ENCODE data around the gene CPEB2.

The CPEB2 gene

GRCh38 chr4:15001869-15002658, at the start of gene CPEB2:
TSS of gene CPEB2 (plus strand) at chr4:15002481. CDS start at chr4:15002674, 193 bp downstream.
- no peak for DNase-seq

- DNase-seq: no peak
Observed at GRCh38 chr4:14958436-14958835, 43.8 kb upstream of the CPEB2 start.

GRCh38 chr4:14961292-14961691, 41.0 kb upstream of the CPEB2 start:
- no peak for DNase-seq

DNA sequence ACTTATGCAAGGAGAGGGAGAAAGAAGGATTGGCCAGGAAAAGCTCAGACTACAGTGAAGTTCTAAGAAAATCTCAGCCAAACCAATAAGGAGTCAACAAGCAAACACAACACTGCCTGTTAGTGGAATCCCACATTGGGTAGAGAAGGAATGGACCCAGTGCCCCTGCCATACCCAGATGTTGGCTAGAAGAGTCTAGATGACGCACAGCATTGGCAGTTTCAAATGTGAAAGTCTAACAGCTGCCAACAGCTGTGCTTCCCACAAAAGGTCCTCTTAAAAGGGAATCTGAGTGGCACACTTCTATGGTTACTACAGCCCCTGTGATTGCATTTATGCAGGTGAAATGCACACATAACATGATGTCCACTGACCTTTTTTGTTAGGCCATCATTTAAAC, 37.2 kb upstream of the CPEB2 start:
- no peak for DNase-seq

- DNase-seq: no peak
Observed at GRCh38 chr4:14967982-14968381, 34.3 kb upstream of the CPEB2 start.

- DNase-seq: no peak
Observed at GRCh38 chr4:14977830-14978229, 24.5 kb upstream of the CPEB2 start.

- no peak for DNase-seq
Observed at GRCh38 chr4:14984448-14984847, 17.8 kb upstream of the CPEB2 start.

DNA sequence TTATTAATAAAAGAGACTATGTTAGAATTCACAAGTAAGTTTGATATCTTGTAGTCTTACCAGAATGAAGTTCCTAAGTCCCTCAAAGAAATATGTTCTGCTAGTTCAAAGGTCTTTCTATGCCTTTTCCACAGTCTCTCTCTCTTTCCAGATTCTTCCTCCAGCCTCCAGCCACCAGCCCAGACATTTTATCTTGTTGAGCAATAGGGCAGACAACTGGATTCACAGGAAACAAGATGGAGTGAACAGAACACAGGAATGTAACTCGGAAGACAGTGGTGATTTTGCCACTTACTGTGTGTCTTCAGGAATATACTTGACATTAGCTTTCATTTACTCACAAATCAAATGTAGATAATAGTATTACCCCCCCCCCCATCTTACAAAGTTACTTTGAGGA, 17.1 kb upstream of the CPEB2 start:
- DNase-seq: no peak

GRCh38 chr4:14985843-14986242, 16.4 kb upstream of the CPEB2 start:
- no peak for DNase-seq

- no peak for DNase-seq
Observed at GRCh38 chr4:14987054-14987453, 15.2 kb upstream of the CPEB2 start.

- DNase-seq: no peak
Observed at GRCh38 chr4:14990484-14990883, 11.8 kb upstream of the CPEB2 start.

DNA sequence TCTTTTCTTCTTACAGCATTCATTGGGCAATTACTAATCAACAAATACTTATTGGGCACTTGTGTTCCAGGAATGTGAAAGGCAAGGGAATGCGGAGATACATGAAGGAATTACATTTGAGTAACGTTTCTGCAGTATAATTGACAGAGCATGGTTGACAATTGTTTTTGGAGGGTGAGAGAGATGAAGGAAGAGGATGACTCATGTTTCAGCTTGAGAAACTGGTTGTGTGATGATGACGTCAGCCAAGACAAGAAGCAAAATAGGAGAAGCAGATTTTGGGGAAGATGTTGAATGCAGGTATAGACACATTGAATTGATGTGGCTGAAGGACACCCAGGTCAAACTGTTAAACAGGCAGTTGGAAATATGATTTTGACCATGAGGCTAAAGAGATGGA, 8.0 kb upstream of the CPEB2 start:
- no peak for DNase-seq

DNA sequence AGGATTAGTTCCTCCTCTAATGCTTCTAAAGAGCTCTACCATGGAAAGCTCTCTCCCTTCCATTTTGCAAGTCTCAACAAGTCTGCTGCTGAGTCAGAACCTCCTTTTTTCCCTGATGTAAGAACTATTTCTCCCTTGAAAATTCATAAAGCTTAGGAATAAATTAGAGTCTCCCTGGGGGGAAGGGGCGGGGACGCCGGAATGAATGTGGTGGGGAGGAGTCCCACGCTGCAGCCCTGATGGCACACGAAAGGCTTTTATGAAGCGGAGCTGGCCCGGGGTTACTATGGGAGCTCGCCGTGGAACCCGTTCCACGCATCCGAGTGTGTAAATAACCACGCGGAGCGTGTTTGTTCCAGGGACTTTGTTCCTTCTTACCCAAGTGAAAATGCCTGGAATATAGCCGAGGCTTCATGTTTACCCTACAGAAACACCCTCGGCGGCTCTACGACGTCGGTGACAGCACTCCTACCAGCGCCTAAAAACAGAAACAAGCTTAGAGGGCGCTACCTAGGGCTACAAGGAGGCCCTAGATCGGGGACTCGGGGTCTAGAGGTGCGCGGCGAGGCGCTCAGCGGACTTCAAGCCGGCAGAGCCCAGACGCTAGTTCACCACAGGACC, 923 bp upstream of the CPEB2 start:
- DNase-seq: no peak

DNA sequence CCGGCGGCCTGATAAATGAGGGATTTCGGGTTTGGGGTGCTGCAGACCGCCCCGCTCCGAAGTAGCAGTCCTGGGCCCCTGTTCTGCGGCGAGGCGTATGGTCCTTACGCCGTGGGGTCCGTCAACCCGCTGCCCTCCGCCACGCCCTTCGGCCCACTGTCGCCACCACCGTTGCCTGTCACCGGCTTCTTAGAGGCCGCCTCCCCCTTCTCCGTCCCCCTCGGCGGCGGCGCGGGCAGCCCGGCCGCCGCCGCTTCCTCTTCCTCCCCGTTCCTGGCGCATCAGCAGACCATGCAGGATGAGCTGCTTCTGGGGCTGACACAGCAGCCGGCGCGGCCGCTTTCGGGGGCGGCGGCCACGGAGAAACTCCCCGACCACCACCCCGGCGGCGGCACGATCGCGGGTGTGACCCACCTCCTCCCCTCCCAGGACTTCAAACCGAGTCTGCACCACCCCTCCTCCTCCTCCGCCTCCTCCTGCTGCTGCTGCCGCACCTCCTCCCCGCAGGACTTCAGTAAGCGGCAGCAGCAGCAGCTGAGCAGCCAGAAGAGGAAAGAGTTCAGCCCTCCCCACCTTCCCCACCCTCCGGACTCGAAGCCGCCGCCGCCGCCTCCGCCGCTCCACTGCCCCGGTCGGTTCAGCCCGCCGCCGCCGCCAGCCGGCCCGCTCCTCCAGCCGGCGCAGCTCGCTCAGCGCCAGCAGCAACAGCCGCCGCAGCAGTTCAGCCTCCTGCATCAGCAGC, 549 bp downstream of the CPEB2 start:
- no peak for DNase-seq

DNA sequence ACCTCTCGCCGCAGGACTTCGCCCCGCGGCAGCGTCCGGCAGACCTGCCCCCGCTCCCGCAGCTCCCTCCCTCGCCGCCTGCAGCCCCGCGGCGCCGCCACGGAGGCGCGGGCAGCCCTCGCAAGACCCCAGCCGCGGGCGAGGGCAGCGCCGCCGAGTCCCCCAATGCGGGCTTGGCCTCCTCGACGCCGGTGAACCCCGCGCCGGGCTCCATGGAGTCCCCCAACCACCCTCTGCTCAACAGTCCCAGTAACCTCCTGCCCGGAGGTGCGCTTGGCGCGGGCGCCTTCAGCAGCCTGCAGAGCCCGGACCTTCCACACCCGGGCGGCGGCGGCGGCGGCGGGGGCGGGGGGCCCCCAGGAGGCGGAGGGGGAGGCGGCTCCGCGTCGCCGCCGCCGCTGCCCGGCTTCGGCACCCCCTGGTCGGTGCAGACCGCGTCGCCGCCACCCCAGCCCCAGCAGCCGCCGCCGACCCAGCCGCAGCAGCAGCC, 1.2 kb downstream of the CPEB2 start:
- no peak for DNase-seq

GRCh38 chr4:15003891-15004738, 1.8 kb downstream of the CPEB2 start:
- DNase-seq: no peak

DNA sequence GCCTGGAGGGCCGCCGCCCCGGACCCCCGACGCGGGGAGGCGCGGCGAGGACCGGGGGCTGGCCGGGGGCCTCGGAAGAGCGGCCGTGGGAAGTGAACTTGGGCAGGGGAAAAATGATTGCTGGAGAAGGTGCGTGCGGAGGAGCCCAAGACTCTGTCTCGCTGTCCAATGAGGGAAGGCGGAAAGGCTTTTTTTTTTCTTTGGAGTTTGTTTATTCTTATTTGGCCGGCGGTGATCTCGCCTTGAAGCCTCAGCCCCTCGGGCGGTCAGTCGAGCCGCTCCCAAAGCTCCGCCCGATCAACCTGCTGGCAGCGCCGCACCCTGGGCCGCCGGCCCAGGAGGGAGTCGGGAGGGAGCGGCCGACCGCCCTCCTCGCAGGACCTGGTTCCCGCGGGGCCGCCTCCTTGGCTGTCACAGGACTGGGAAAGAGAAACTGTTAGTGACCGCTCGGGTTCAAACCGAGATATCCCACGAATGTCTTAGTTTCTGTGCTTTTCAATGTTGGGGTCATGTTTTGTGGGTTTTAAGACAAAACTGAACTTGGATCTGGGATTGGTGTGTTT, 2.5 kb downstream of the CPEB2 start:
- no peak for DNase-seq

- no peak for DNase-seq
Observed at GRCh38 chr4:15005474-15006115, 3.3 kb downstream of the CPEB2 start.

DNA sequence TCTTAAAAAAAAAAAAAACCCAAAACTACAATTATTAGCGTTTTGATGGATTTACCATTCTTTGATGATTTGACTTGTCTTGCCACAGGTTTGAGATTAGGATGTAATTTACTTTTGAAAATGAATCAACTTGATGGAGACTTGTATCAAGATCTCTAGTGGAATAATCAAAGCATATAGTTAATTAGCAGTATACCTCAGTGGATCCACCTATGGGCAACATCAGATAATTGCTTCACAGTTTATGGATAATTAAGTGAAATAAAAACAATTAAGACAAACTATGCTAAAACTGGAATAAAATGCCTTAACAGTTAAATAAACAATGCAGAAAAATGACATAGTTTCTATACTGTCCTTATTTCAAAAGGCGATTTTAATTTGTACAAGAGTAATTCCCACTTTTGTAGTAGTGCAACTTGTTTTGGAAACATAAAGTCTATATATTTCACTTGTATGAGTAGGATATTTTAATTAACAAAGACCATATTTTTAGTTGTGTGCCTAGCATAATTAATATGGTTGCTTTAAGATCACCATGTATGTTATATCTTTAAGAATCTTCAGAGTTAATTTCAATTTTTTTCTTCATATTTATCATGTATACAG, 4.2 kb downstream of the CPEB2 start:
- no peak for DNase-seq

GRCh38 chr4:15007201-15007600, 4.9 kb downstream of the CPEB2 start:
- DNase-seq: no peak

GRCh38 chr4:15010038-15010585, 7.8 kb downstream of the CPEB2 start:
- DNase-seq: no peak
